GM04504 (cell line): ENCODE results near the gene NEDD1.

ENCODE experiments used
- DNase-seq: peaks from one replicate; pipeline ENCODE4 v3.0.0-alpha.2; 2012; ENCODE audit warnings: low read depth

NEDD1 gene

DNA sequence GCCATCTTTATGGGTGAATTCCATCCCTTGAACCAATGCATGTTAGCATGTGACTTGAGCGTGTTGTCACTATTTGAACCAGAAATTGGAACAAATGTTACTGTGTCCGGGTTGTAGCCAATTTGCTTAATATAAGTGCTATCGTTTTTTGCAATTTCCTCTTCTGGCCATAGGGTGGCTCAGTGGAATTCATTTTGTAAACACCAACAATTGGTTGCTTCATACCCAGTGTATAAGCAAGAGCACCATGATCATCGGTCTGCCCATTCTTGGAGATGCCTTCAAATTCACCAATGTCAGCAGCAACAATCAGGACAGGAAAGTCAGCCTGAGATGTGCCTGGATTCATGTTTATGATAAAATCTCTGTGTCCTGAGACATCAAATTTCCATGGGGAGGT, 5.0 kb upstream of the NEDD1 start:
- DNase-seq, result no peak

DNA sequence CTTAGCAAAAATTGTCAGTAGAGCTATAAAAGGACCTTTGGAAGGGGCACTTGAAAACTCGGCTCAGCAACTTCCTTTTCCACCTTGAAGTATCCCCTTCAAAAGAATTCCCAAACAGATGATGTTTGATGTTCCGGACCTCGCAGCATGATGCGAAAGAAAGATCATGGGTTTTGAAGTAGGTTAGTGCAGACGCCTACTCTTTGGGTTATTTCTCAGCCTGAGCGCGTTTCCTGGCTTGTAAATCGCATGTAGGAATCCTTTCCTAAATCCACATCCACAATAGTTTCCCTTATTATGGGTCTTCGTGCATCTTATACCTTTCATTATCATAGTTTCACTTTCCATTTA, 584 bp upstream of the NEDD1 start:
- no peak for DNase-seq

DNA sequence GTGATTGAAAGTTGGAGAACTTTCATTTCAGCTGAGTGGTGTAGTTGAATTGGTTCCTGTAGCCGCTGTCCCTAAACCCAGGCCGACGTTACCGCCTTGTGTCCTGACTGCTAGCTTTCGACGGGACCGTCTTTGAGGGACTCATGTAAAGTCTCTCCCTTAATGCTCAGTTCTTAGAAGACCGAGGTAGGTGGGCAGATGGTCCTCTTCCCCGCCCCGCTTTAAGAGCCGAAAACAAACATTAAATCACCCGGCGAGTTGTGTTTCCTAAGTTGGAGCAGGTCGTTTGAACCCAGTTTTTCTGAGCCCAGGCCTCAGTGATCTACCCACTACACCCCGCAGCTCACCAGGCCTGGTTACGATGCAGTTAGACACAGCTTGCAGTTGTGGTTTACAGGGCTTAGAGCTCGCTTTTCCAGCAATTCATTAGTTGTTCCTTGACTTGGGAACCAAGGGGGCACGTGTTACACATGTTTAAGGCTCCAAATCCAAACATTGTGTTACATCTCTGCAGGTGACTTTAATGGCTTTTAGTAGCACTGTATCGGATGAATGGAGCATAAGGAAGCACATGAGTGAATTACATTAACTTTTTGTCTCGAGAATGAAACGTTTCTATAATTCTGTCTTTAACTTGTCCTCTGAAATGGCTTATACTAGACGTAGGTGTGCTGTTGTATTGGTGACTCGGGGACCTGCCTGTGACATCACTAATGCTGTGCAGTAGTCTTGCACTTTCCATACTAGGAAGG, 790 bp downstream of the NEDD1 start:
- no peak for DNase-seq

GRCh38 chr12:96908423-96908675, 1.3 kb downstream of the NEDD1 start:
- DNase-seq, result no peak

- no peak for DNase-seq
Observed at GRCh38 chr12:96912261-96912660, 5.2 kb downstream of the NEDD1 start.

DNA sequence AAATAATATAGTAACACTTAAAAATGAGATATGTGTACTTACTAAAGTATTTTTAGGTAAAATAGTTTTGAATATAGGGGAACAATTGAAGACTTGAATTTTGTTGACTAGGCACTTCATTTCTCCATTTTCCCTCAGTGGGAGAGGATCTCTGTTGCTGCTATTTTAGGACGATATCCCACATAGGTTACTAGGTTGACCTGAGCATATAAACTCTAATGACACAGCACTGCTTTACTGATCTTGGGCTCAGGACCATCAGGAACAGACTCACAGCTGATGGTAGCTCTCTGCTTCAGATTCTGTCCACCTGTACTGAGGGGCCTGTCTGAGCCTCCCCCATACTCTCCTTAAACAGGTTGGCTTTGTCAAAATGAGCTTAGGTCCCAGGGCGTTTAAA, 5.9 kb downstream of the NEDD1 start:
- DNase-seq, result no peak

DNA sequence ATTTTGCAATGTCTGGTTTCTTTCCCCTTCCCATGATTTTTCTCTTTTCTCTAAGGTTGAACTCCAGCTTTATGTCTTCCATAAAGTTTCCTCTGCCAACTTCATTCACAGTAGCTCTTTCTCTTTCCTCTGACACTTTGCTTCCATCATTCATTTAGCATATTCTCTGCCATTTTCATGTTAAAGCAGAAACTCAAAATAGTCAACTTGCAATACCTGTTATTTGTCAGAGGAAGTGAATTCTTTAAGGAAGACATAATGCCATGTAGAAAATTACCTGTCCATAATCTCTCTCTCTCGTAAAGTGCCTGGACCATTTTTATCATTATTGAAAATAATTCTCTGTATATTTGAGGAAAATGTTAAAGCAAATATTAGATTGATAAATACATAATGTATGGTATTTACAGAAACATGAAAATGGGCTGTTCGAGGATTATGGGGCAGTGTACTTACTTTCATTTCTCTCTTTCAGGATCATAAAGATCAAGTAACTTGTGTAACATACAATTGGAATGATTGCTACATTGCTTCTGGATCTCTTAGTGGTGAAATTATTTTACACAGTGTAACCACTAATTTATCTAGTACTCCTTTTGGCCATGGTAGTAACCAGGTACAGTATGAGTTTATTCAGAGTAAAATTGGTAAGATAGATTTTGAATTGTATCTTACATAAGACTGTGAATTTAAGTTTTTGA, 12.6 kb downstream of the NEDD1 start:
- no peak for DNase-seq

DNA sequence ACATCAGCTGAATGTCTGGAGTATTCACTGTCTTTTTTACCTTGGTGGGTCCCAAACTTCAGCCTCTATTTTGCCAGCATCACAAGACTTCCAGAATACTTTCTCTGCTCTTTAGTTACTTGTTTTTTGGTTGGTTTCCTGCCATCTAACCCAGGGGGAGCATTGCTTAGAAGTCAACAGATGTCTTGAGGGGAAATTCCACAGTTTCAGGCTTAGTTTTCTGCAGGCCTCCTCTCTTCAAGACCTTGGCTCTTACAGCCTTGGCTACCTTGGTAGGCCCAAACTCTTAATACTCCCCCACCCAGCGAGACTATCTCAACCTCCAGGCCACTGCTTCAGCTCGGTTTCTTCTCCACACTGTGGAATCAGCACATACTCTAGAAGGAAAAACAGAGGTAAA, 41.7 kb downstream of the NEDD1 start:
- no peak for DNase-seq

DNA sequence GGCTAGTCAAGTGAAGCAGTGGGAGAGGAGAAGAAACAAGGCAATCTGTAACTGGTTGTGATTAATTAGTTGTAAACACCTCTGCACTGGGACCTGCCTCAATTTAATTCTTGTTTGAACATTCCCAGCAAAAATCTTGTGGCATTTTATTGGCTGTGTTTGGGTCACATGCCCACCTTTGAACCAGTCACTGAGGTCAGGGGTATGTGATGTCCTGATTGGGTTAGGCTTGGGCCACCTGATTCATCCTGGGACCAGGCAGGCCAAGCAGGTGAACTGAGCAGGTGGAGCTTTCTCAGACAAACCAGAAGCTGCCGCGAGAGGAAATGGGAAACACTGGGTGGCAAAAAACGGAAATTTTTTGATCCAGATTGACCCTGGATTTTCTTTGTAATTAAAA, 72.5 kb downstream of the NEDD1 start:
- DNase-seq, result no peak

GRCh38 chr12:96980991-96981414, 73.9 kb downstream of the NEDD1 start:
- peak; percentile 71 for DNase-seq

- no peak for DNase-seq
Observed at GRCh38 chr12:96981911-96982310, 74.9 kb downstream of the NEDD1 start.

DNA sequence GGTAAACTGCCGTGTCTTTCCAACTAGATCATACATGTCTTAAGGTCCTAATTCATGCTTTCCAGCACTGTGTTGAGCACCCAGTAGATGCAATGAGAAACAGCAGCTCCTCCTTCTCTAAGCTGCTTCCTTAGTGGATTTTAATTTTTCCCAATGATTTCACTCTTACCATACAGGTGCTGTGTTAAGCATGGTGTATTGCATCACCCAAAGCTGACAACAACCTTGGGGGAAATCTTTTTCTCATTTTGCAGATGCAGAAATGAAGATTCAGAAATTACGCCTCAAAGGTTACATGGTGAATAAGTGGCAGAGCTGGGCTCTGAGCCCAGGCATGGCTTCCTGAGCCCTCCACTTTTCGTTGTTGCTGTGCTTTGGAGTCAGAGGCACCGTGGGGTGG, 75.6 kb downstream of the NEDD1 start:
- DNase-seq, result no peak

DNA sequence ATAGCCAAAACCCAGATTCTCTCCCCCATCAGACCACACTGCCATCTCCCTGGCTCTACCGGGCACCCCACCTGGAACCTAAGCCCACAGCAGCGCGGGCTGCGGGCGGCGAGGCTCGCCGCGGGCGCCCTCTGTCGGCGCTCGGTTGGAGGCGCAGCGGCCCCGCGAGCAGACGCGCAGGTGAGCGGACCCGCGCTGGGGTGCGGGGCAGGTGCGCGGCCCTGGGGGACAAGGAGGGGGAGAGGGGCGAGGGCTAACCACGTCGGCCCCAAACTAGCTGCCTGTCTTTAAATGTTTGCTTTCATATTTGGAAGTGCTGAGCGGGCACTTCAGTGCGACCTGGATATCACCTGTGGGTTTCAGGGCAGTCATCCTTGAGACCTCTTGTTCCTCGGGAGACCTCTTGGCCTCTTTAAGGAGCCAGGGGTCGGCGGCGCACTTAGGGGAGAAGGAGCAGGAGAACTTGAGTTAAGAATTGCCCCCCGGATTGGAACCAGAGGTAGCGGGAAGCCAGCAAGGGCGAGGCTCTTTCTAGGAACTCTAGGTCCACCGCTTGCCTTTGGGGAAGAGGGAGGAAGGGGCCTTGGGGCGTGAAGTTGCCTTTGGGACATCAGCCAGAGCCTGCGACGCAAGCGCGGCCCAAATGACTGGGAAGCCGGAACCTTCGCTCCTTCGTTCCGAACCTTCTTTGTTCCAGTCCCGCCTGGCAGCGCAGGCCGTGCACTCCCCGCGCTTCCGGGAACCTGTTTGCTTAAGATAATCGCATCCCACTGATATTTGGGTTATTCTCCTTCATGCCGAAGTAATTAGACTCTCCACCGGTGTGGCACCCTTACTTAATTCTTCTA, 78.7 kb downstream of the NEDD1 start:
- DNase-seq, result no peak

GRCh38 chr12:96986883-96987523, 79.9 kb downstream of the NEDD1 start:
- peak; percentile 10 for DNase-seq

- DNase-seq, result no peak
Observed at GRCh38 chr12:96988919-96989318, 81.9 kb downstream of the NEDD1 start.

DNA sequence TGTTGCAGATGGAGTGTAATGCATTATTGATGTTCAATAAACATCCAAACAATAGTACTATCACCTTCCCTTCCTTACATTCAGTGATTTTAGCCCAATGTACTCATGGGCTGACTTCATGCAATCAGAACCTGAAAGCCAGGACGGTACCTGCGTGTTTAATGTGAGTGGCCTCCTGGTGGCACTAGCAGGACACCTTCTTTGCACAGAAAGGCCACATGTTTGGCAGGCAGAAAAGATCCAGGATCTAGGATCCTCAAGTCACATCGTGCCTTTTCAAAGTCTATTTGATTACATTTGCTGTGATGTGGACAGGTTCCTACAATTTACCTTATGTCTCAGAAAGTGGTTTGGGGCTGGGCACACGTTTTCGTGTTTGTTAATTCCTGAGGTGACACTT, 82.9 kb downstream of the NEDD1 start:
- DNase-seq, result no peak

- DNase-seq, result no peak
Observed at GRCh38 chr12:96994900-96995299, 87.8 kb downstream of the NEDD1 start.

GRCh38 chr12:96995861-96996260, 88.8 kb downstream of the NEDD1 start:
- DNase-seq, result no peak

DNA sequence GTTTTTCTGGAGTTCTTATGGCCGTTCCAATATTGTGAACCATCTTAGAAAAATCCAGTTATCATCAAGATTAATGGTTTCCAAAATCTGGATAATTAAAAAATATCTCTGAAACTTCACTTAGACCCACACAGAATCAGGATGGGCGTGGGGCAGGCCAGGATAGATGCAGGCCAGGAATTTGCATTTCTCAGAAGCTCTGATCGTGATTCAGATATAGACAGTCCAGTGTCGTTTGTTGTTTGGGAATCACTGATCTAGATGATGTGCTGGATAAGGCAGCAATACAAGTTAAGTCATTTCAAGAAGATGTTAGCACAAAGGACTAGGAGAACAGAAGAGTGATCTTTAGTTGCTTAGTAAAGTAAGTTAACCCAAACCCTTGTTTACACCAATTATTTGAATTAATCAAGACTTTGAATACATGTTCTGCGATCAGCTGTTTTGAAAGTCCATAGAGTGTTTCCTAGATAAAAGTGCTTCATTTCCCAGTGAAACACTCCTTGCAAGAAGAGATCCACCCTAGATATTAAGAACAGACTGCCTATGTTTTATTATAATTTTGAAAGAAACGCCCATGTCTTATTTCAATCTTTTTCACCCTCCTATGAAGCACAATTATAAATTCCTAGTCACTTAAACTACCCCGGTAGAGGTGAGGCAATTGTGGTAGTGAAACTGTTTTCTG, 90.9 kb downstream of the NEDD1 start:
- no peak for DNase-seq

DNA sequence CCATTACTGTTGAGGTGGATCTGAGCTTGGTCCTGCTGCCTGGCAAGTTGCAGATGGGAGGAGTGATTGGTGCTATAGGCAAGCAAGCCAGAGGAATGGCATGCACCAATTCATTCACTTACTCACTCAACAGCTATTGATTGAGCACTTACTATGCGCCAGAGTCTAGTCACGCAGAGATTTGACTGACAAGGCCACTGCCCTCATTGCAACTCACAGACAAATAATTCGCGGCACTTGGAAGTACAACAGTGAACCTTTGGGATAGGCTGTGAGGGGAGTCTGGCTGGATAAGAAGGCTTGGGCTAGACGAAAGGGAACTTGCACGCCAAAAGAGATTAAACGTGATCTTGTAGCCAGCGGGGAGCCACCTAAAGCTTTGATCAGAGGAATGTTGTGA, 96.2 kb downstream of the NEDD1 start:
- DNase-seq, result no peak
